Measurements from ENCODE around the gene MOV10L1. TPM values are rescaled to one million over a fixed set of nuclear protein-coding genes. Genes with fewer than 3 reads are reported as not detected.

Gene MOV10L1
- total and polyA plus RNA-seq, 9 of the 15 experiments (the other 6 are each of a cell fraction or from before 2014, with no cell fraction given), result 0.06 to 0.43 (median 0.15) TPM

DNA sequence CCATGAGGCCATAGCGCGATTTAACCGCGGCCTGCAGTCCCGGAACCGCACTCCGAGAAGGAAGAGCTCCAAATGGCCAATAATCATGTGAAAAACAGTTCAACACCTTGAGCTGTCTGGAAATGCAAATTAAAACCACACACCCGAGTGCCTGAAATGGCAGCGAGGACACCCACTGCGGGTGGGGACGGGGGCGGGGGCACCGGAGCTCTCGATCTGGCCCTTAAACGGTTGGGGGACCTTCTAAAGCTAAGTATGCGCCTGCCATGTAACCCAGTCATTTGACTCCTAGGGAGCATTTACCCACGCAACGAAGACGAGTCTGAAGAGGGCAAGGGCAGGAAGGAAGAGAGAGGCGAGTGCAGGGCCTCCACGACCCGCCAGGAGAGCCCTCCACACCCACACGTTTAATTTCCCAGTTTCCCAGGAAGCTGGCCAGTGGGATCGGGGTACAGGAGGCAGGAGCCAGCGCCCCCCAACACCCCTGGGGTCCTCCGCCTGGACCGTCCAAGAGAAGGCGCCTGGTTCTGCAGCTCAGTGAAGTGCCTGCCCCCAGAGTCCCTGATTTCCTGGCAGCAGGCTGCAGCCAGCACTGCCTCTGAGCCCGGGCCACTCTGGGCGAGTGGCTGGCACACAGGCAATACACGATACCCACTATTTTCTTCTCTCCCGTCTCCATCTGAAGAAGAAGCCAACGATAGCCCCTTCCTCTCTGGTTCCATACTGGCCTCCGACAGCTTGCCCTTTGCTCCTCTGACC, 33.4 kb upstream of the MOV10L1 start:
- Histone ChIP-seq H4K20me1 (replicated peaks; ENCODE audit: control insufficient read depth, insufficient read depth, low read length) (no peaks in the 10 kb centered on the region), H3K27me3 (ENCODE audit: control insufficient read depth in 2 of 2, insufficient read depth in 2 of 2, low read length in 2 of 2) (peaks cover under 1 to 17% of the 10 kb centered on the region in 2 experiments; a peak in 3 of 5 replicates), H3K9me1 (ENCODE audit: control insufficient read depth, insufficient read depth, low read length) (no peaks in the 10 kb centered on the region), H3K4me1 (replicated peaks in 1 of 2; ENCODE audit: control insufficient read depth in 2 of 2, insufficient read depth in 2 of 2, low read length in 2 of 2) (peaks cover 0 to 23% of the 10 kb centered on the region in 2 experiments; a peak in 4 of 5 replicates), H3K27ac (ENCODE audit: extremely low read depth, low read depth, low read length) (no peak overlapping the region), H3K79me2 (ENCODE audit: control insufficient read depth, insufficient read depth, low read length) (no peaks in the 10 kb centered on the region), H3K36me3 (ENCODE audit: control insufficient read depth, insufficient read depth, low read length) (no peaks in the 10 kb centered on the region), H3K4me3 (no peak overlapping the region), H3K9ac (ENCODE audit: insufficient read depth in 1 of 2, low read depth in 2 of 2, low read length in 2 of 2) (no peak overlapping the region; a peak in 1 of 4 replicates), H2AFZ (ENCODE audit: low read depth, low read length) (no peak overlapping the region), H3K9me3 (replicated peaks; ENCODE audit: control insufficient read depth, insufficient read depth, low read depth, low read length) (no peaks in the 10 kb centered on the region), H3K4me2 (ENCODE audit: insufficient read depth, low read length) (no peak overlapping the region)
- ChIA-PET POLR2A (interaction anchor here (1.0 kb wide), 1 partner anchor 26 kb away, joined by 4 read pairs; no protein-coding TSS in a partner anchor), CTCF (ENCODE audit: low intra/inter-chr PET ratio) (no interaction called here)
- ATAC-seq (no peak), FAIRE-seq (no peak), DNase-seq (ENCODE audit: extremely low read depth in 1 of 4, low spot score in 3 of 4) (no peak)
- intact Hi-C loops (cut with micrococcal nuclease) (no loop called here), in situ Hi-C loops (cut with MboI) (no loop called here)
- WGBS (ENCODE audit: insufficient coverage, low coverage, missing lambda C conversion rate), result 42% methylated on average over 18 of the region's 34 CpGs
- no TSS peak for BruUV-seq (replicated peaks)
- TF ChIP-seq PTBP1 (IDR thresholded peaks at IDR 0.05; ENCODE audit: low read depth, low read length) (no peak), LARP7 (IDR thresholded peaks at IDR 0.05) (no peak), CEBPG (CRISPR knock-in tag; IDR thresholded peaks at IDR 0.05) (no peak), CEBPG (tag; conservative IDR thresholded peaks at IDR 0.05 in 1 of 2, IDR thresholded peaks at IDR 0.05 in 1 of 2) (no peak), ZEB2 (IDR thresholded peaks at IDR 0.05) (no peak), JUNB (CRISPR knock-in tag; conservative IDR thresholded peaks at IDR 0.05) (no peak), KLF1 (tag; IDR thresholded peaks at IDR 0.05) (no peak), SREBF1 (IDR thresholded peaks at IDR 0.05; ENCODE audit: borderline replicate concordance, low read depth, low read length) (no peak), SREBF2 (CRISPR knock-in tag; IDR thresholded peaks at IDR 0.05) (no peak), PTTG1 (tag; IDR thresholded peaks at IDR 0.05; ENCODE audit: low read depth) (no peak), CBX3 (IDR thresholded peaks at IDR 0.05; ENCODE audit: borderline replicate concordance in 1 of 2, low read length in 2 of 2) (no peak), SMARCC2 (IDR thresholded peaks at IDR 0.05; ENCODE audit: low read depth) (no peak), PTRF (tag; IDR thresholded peaks at IDR 0.05) (no peak), SIN3B (IDR thresholded peaks at IDR 0.05; ENCODE audit: low read depth) (no peak), CBFA2T2 (conservative IDR thresholded peaks at IDR 0.05) (no peak), COPS2 (conservative IDR thresholded peaks at IDR 0.05) (no peak)
- TF ChIP-seq, protein P1, sequence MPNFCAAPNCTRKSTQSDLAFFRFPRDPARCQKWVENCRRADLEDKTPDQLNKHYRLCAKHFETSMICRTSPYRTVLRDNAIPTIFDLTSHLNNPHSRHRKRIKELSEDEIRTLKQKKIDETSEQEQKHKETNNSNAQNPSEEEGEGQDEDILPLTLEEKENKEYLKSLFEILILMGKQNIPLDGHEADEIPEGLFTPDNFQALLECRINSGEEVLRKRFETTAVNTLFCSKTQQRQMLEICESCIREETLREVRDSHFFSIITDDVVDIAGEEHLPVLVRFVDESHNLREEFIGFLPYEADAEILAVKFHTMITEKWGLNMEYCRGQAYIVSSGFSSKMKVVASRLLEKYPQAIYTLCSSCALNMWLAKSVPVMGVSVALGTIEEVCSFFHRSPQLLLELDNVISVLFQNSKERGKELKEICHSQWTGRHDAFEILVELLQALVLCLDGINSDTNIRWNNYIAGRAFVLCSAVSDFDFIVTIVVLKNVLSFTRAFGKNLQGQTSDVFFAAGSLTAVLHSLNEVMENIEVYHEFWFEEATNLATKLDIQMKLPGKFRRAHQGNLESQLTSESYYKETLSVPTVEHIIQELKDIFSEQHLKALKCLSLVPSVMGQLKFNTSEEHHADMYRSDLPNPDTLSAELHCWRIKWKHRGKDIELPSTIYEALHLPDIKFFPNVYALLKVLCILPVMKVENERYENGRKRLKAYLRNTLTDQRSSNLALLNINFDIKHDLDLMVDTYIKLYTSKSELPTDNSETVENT (CRISPR knock-in tag; IDR thresholded peaks at IDR 0.05), result no peak
- TF ChIP-seq, protein P2, sequence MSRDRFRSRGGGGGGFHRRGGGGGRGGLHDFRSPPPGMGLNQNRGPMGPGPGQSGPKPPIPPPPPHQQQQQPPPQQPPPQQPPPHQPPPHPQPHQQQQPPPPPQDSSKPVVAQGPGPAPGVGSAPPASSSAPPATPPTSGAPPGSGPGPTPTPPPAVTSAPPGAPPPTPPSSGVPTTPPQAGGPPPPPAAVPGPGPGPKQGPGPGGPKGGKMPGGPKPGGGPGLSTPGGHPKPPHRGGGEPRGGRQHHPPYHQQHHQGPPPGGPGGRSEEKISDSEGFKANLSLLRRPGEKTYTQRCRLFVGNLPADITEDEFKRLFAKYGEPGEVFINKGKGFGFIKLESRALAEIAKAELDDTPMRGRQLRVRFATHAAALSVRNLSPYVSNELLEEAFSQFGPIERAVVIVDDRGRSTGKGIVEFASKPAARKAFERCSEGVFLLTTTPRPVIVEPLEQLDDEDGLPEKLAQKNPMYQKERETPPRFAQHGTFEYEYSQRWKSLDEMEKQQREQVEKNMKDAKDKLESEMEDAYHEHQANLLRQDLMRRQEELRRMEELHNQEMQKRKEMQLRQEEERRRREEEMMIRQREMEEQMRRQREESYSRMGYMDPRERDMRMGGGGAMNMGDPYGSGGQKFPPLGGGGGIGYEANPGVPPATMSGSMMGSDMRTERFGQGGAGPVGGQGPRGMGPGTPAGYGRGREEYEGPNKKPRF (IDR thresholded peaks at IDR 0.05; ENCODE audit: low read depth, low read length), result no peak

All from K562 (cell line).